Measurements from ENCODE around the gene GLO1.

GLO1 gene

DNA sequence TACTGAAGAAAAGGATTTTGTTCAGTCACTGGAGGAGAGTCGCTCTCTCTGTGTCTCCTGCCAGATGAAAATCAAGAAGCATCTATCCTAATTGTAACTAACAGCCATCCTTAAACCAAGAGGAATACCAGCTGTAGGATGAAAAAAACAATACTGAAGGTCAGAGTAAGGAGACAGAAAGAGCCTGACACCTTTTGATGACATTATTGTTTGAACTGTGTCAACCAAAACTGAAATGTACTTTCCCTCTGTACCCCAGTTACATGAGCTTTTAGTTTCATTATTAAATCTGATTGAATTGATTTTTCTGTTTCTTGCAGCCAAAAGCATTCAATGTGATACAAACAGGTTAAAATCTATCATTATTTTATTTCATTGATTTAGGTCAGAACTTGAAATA, 46.0 kb downstream of the GLO1 start:
- DNase-seq: no peak

DNA sequence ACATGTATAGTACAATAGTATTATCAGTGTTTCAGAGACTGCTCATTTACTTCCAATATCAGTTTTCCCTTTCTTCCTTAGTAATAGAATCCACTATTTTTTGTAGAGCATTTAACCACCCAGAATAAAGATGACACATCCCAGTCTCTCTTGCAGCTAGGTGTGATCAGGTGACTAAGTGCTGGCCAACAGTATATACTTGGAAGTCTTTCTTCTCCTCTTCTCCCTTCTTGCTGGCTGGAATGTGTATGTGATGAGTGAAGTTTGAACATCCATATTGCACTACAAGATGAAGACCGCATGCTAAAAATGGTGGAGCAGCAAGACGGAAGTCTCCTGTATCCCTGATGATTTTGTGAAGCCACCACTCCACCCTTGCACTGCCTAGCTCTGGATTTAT, 48.7 kb downstream of the GLO1 start:
- no peak for DNase-seq

DNA sequence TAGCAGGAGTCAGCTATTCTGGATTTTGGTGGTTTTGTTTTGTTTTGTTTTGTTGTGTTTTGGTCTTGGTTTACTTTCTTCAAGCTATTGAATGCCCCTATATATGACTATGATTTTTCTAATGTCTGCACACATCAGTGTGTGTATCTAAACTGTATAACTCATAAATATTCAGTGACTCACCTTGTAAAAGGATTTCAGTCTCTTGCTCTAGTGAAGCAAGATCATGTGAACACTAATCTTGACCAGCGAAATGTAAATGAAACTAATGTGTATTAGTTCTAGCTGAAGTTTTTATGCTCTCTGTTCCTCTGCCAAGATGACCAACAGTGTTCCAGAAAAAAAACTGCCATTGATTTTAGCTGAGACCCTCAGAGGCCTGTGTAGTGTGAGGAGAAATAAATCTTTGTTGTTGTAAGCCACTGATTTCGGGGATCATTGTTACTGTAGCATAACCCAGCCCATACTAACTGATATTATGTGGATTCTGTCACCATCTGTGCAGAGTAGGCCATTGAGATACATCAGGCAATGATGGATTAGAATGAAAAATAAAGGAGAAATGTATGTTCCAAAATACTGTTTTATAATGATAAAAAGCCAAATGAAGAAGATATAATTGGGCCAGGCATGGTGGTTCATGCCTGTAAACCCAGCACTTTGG, 51.7 kb downstream of the GLO1 start:
- no peak for DNase-seq

DNA sequence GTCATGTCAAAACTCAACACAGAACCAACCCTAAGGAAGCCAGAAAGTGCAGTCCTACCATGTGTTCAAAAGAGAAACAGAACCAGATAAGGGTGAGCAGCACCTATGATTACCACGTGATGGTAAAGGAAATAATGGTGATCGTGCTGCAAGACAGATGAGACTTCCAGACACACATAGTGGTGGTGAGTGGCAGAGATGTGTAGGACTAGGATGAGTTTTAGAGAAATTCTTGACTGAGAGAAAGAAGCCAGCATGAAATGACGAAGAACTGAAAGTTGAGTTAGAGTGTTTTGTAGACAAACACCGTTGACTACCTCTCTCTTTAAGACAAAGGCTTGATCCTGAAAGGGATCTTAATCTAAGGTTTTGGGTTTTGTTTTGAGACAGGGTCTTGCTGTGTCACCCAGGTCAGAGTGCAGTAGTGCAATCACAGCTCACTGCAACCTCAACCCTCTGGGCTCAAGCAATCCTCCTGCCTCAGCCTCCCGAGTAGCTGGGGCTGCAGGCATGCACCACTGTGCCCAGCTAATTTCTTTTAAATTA, 52.7 kb downstream of the GLO1 start:
- no peak for DNase-seq

DNA sequence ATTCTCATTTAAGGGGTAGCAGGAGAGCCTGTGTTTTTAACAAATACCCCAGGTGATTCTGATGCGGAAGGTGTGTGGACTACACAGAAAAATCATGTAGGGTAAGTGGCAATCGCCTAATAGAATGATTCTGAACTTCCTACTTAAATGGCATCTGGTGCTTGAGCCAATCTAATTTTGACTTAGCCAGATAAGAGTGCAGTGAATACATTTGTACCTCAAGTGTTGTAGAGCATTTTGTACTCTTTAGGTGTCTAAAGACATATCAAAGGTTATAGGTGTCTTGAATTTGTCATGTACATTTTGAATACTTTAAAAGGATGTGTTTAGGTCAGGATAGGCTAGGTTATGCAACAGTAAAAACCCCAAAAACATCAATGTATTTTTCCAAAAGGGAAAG, 53.2 kb downstream of the GLO1 start:
- DNase-seq: no peak

- no peak for DNase-seq
These were observed 54.3 kb downstream of the GLO1 start for GRCh38 chr6:38648629-38649028.

DNA sequence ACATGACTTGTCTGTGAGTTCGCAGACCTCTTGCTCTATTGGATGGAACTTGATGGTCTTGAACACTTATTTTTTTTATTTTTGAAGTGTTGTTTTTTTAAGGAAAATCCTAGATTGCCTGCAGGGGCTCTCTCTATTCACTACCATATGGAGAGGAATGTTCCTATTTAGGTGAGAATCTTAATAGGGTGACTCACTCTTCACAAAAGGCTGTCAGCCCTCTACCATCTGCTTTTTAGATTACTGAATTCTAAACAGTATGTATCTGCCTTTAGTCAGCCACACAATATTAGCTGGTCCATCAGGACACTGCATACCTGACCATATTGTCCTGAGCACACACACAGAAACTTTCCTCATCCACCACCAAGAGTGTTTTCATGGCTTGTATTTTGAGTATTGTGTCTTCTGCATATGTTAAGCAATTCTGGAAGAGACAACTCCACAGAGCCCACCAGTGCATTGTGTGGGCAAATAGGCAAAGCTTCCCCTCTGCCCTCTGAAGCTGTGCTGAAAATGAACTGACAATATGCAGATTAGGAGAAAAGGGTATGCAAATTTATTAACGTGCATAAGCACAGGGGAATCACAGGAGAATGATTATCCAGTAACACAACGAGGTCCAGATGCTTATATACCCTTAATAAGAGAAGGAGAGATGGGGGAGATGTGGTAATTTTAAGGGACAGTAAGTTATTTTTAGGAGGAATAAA, 56.6 kb downstream of the GLO1 start:
- peak; percentile 64 for DNase-seq

DNA sequence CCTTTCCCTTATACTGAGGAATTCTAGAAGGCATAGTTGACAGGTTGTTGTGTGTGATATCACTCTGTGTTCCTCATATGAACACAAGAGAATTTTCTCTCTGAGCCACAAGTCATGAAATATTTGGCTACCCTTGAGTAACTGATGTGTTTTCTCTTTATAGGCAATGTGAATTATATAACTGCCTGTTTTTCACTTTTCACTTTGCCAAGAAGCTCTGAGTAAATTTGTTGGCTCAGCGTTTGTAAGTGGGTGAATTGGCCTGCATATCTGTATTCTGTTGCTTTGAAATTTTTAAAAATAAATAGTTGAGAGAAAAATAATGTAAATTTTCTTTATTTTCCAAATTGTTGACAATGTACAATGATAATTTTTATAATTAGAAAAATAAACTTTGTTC, 58.0 kb downstream of the GLO1 start:
- peak; percentile 27 for DNase-seq

GRCh38 chr6:38640216-38640909, 62.6 kb downstream of the GLO1 start:
- no peak for DNase-seq

DNA sequence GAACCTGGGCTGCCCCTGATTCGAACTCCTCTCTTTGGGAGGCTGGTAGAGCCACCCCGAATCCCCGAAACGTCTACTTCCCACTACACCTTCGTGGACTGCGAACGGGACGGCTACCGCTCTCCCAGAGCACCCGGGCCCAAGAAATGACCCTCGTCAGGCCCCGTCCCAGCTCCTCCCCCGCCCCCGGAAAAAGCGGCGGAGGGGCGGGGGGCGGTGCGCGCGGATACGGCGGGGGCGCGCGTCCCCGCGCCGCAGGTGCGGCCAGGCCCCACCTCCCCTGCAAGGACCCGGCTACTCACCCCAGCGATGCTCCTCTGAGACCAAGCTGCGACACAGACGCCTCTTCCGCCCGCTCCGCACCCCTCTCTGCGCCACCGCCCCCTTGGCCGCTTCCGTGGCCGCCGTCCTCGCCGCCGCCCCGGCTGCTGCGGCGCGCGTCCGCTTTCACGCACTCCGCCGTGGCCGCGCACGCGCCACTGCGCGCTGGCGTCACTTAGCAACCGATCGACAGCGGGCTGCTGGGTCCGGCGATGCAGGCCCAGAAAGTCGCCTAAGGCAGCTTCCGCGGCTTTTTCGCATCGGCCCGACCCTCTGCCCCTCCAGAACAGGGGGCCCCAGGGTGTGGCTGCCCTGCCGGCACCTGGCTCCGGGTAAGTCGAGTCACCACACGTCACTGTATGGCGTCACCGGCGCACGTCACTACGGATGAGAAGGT, 63.3 kb downstream of the GLO1 start, which contains the start of gene BTBD9:
Gene BTBD9 (minus strand): TSS at position 432 of the 718 bp plus-strand sequence.
- DNase-seq: peak; percentile 32

- no peak for DNase-seq
These were observed 63.9 kb downstream of the GLO1 start for GRCh38 chr6:38638941-38639497.

DNA sequence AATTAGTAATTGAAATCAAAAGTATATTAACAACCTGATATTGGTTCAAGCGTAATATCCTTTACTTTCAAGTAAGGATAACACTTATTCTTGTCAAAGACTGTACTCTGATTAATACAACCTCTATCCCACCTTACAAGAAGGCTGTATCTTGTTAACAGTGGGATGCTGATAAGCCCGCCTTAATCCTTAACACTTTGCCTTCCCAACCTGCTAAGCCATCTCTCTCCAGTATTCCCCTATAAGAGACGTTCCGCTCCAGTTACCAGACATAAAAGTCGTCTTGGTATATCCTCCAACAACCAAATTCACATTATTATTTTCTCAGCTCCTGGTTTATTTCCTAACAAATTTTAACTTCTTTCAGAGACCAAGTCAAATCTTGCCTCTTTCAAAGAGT, 65.2 kb downstream of the GLO1 start:
- no peak for DNase-seq

GRCh38 chr6:38636027-38636426, 66.9 kb downstream of the GLO1 start:
- DNase-seq: no peak

- DNase-seq: no peak
These were observed 68.4 kb downstream of the GLO1 start for GRCh38 chr6:38634518-38634917.

GRCh38 chr6:38632490-38632889, 70.5 kb downstream of the GLO1 start:
- DNase-seq: no peak

- no peak for DNase-seq
These were observed 71.7 kb downstream of the GLO1 start for GRCh38 chr6:38631186-38631783.

All from NCI-H446 treated with DMSO at 0.1 percent for 48 hours (cell line).